ENCODE data around the gene SP140. TPM values are rescaled to one million over a fixed set of nuclear protein-coding genes. Genes with fewer than 3 reads are reported as not detected.
"Not testable (repeated sequence)": the region's sequence is repeated elsewhere in the genome, so short reads cannot be mapped to it uniquely, and the experiment has no call there.

SP140 gene
- total RNA-seq, 2 experiments from 2014 or later, result 53.3 to 58.8 TPM

DNA sequence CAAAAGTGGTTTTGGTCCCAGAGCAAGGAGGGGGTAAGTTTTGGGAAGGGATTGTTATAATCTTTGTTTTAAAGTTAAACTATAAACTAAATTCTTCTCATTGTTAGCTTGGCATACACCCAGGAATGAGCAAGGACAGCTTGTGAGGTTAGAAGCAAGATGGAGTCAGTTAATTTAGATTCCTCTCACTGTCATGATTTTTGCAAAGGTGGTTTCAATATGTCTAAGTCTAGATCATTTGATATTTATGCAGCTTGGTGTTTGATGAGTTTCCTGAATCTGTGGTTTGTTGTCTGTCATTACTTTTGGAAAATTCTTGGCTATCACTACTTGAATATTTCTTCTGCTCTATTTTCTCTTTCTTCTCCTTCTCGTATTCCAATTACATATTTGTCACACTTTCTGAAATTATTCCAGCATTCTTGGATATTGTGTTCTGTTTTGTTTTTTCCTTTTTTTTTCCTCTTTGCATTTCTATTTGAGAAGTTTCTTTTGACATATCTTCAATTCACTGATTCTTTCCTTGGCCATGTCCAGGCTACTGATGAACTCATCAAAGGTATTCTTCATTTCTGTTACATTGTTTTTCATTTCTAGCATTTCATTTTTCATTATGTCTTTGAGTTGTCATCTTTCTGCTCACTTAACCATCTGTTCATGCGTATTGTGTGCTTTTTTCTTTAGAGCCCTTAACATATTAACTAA lies 5.1 kb downstream of the SP140 start:
- Mint-ChIP-seq H3K27ac (no peak overlapping the region), H3K4me1 (peaks cover 63% of the 10 kb centered on the region), H3K27me3 (no peaks in the 10 kb centered on the region), H3K4me3 (no peak overlapping the region), H3K36me3 (ENCODE audit: low read depth) (peaks cover 47% of the 10 kb centered on the region), H3K9me3 (peaks cover 21% of the 10 kb centered on the region)
- DNase-seq, result no peak
- ChIA-PET POLR2A (interaction anchor here (0.9 kb wide), 1 partner anchor 96 kb away, joined by 3 read pairs; the partner anchor contains the start of gene SP140L), CTCF (no interaction called here)

DNA sequence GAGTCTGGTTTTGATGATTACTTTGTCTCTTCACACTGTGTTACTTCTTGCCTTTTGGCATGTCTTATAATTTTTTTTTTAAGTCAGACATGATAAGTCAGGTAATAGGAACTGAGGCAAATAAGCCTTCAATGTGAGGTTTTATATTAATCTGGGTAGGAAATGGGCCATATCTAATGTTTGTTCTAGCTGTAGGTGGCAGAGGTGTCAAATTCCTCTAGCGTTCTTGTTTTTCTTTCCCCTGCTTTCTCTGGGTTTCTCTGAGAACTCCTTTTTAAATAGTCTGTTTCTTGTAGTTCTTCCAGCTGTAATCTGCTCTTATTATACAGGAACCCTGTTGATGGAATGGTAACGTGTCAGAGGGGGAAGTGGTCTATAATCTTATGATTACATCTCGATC lies 5.7 kb downstream of the SP140 start:
- Mint-ChIP-seq H3K27ac (peak overlapping the region; percentile 17), H3K36me3 (ENCODE audit: low read depth) (peaks cover 51% of the 10 kb centered on the region), H3K9me3 (peaks cover 21% of the 10 kb centered on the region), H3K27me3 (no peaks in the 10 kb centered on the region), H3K4me1 (peaks cover 59% of the 10 kb centered on the region), H3K4me3 (no peak overlapping the region)
- POLR2A ChIA-PET, result no interaction called here
- DNase-seq, result no peak
- CTCF ChIA-PET, result interaction anchor here (0.9 kb wide), 1 partner anchor 14 kb away, joined by 3 read pairs; no protein-coding TSS in a partner anchor

DNA sequence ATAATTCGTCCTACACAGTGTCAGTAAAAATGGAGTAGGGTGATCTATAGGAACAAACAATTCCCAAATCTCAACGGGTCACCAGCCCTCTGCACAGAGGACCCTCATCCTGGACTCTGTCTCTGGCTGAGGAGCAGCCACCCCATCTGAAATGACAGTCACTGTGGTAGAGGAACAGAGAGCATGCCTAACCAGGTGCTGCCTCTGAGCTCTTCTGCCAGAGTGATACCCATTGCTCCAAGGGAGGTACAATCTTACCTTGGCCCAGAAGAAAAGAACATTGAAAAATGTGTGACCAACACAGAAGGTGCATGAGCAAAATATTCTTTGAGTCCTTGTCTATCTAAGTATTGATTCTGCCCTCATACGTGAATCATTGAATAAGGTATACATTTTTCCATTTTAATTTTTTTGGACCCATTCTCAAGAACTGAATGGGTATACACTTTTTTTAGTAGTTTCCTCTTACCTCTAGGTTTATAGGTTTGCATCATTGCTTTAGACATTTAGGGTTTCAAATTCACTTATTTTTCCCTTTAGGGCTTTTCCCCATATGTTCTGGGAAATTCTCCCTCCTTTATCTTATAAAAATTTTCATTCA lies 8.7 kb downstream of the SP140 start:
- H3K36me3 Mint-ChIP-seq (ENCODE audit: low read depth), result peaks cover 67% of the 10 kb centered on the region
- ChIA-PET POLR2A (no interaction called here), CTCF (interaction anchor here (0.5 to 2.3 kb wide), 2 partner anchors 21 to 281 kb away, joined by 3 to 6 read pairs; no protein-coding TSS in a partner anchor)
- DNase-seq, result no peak
- H3K27ac Mint-ChIP-seq, result no peak overlapping the region
- peaks cover 21% of the 10 kb centered on the region for H3K9me3 Mint-ChIP-seq
- H3K4me1 Mint-ChIP-seq, result peaks cover 37% of the 10 kb centered on the region
- H3K4me3 Mint-ChIP-seq, result no peak overlapping the region
- H3K27me3 Mint-ChIP-seq, result no peaks in the 10 kb centered on the region

DNA sequence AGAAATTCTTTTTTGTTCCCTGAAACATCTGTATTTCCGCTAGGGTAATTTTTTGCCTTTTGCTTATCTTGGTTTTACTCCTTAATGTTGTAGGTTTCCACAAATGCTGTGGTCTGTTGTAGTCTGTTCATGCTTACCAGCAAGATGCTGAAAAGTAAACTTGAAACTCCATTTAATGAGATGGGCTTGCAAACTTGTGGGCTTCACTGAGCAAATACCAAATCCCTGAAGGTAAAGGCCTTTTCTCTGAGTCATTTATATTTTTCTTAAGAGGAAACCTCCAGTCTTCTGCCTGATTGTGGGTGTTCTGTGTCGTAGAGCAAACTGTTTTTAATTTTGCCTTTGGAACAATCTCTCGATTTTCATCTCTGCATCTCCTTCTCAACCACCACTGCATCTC lies 9.3 kb downstream of the SP140 start:
- DNase-seq, result no peak
- ChIA-PET CTCF (no interaction called here), POLR2A (no interaction called here)
- Mint-ChIP-seq H3K36me3 (ENCODE audit: low read depth) (peaks cover 68% of the 10 kb centered on the region), H3K4me3 (no peak overlapping the region), H3K9me3 (peaks cover 19% of the 10 kb centered on the region), H3K27me3 (no peaks in the 10 kb centered on the region), H3K27ac (no peak overlapping the region), H3K4me1 (peaks cover 34% of the 10 kb centered on the region)

DNA sequence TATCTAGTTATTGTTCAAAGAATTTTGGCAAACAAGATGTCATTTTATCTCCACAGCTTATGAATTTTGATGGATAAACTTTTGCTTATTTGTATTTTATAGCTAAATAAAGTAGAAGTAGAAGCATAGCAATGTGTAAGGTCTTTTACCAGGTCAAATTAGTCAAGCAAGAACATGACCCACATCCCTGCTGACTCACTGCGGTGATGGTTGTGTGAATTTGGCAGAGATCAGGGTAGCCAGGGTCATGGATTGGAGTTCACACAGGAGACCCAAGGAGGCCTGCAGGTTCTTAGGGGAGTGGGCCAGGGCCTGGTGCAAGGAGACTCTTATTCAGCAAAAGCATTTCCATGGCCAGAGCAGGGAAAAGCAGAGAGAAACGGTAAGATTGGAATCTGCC lies 18.7 kb downstream of the SP140 start:
- Mint-ChIP-seq H3K27ac (no peak overlapping the region), H3K9me3 (peaks cover 4% of the 10 kb centered on the region), H3K4me3 (no peak overlapping the region), H3K27me3 (peaks cover 10% of the 10 kb centered on the region), H3K4me1 (peaks cover 2% of the 10 kb centered on the region), H3K36me3 (ENCODE audit: low read depth) (peaks cover 33% of the 10 kb centered on the region)
- CTCF ChIA-PET, result interaction anchor here (0.6 kb wide), 1 partner anchor 14 kb away, joined by 3 read pairs; no protein-coding TSS in a partner anchor
- POLR2A ChIA-PET, result no interaction called here
- no peak for DNase-seq

DNA sequence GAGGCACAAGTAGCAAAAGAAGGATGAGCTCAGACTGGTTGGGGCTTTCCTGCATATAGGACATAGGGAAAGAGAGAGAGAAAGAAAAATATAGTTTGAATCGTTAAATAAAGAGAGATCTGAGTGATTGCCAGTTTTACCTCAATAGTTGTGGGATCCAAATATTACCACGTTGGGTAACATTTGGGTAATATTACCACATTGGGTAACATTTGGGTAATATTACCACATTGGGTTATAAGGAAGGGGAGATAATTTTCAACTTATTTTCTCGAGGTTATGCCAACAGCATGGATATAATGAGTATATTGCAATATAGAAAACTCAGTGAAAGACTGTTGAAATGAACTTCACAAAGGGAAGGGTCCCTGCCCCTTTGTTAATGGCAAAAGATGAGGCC lies 20.7 kb downstream of the SP140 start:
- peaks cover 2% of the 10 kb centered on the region for H3K4me1 Mint-ChIP-seq
- H3K27ac Mint-ChIP-seq, result no peak overlapping the region
- DNase-seq, result no peak
- H3K27me3 Mint-ChIP-seq, result peaks cover 8% of the 10 kb centered on the region
- H3K9me3 Mint-ChIP-seq, result peaks cover 4% of the 10 kb centered on the region
- H3K36me3 Mint-ChIP-seq (ENCODE audit: low read depth), result peaks cover 22% of the 10 kb centered on the region
- POLR2A ChIA-PET, result no interaction called here
- H3K4me3 Mint-ChIP-seq, result no peak overlapping the region
- CTCF ChIA-PET, result interaction anchor here (0.8 to 1.7 kb wide), 2 partner anchors 33 to 399 kb away, joined by 3 to 5 read pairs; no protein-coding TSS in a partner anchor

DNA sequence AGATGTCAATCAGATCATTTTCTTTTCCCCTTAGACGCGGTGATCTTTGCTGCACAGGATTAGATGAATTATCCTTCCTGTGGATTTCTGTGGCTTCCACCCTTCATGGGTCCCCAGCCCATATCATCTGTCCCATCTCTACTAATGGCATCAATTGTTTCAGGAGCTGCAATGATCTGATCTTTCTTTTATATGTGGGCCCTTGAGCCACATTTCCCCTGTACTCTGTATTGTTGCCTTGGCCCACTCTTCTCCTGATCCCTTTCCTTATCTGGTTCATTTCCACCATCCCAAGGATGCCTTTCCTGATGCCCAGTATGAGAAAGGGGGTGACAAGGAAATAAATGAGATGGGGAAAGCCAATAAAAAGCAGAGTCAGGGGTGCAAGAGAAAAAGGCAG lies 24.7 kb downstream of the SP140 start:
- no peaks in the 10 kb centered on the region for H3K27me3 Mint-ChIP-seq
- peaks cover 5% of the 10 kb centered on the region for H3K36me3 Mint-ChIP-seq (ENCODE audit: low read depth)
- H3K27ac Mint-ChIP-seq, result no peak overlapping the region
- H3K4me3 Mint-ChIP-seq, result no peak overlapping the region
- ChIA-PET POLR2A (no interaction called here), CTCF (no interaction called here)
- H3K9me3 Mint-ChIP-seq, result no peaks in the 10 kb centered on the region
- DNase-seq, result no peak
- peaks cover 2% of the 10 kb centered on the region for H3K4me1 Mint-ChIP-seq

DNA sequence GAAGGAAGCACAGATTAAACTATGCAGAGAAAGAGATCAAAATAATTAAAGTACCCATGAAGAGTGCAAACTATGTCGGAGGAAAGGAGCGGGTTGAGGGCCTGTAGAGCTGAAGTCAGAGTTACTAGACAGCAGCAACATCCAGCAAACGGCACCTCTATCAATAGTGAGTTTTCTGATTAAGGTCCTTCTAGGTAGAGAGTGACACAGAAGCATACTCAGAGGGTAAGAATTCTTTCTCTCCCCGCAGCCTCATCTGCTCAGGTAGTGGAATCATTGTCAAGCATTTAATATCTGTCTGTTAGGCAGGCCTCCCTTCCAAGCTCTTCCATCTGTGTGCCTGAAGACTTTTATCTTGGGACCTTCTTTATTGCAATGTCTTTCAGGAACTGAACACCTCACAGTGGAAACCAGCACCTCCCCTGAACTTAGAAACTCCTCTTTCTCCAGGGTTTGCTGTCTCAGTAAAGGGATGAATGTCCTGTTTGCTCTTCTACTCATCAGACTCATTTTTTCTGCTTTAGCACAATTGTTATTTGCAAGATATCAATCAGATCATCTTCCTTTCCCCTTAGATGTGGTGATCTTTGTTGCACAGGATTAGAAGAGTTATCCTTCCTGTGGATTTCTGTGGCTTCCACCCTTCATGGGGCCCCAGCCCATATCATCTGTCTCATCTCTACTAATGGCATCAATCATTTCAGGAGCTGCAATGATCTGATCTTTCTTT lies 28.8 kb downstream of the SP140 start:
- CTCF ChIA-PET, result interaction anchor here (1.6 to 1.8 kb wide), 2 partner anchors 10 to 21 kb away, joined by 4 to 6 read pairs; no protein-coding TSS in a partner anchor
- POLR2A ChIA-PET, result interaction anchor here (0.6 kb wide), 2 partner anchors 64 to 559 kb away, joined by 4 to 6 read pairs; no protein-coding TSS in a partner anchor

DNA sequence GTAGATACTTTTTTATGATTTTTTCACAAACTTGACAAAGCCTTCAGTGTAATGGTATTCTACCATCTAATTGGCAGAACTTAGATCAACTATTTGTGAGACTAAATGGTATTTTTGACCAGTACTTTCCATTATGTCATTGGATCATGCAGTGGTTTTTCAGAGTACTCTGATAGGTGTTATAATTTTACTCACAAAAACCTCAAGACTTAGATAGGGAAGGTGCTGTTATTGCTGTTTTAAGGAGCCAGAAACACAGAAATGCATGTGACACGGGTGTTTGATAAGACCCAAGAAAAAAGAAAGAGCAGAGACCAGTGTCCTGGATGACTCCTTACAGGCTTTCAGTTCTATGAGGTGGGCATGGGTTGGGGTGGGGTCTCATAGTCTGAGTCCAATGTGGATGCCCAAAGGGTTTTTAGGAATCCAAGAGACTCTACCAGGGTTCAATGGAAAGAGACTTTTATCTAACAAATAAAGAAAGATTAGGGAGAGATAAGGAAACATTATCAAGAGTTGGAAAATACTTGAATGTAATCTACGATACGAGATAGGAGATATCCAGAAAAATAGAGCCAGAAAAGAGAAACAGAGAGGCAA lies 31.3 kb downstream of the SP140 start:
- no peak overlapping the region for H3K4me3 Mint-ChIP-seq
- no peak overlapping the region for H3K27ac Mint-ChIP-seq
- DNase-seq, result no peak
- CTCF ChIA-PET, result no interaction called here
- peaks cover 47% of the 10 kb centered on the region for H3K36me3 Mint-ChIP-seq (ENCODE audit: low read depth)
- peaks cover 19% of the 10 kb centered on the region for H3K9me3 Mint-ChIP-seq
- peaks cover 40% of the 10 kb centered on the region for H3K4me1 Mint-ChIP-seq
- no peaks in the 10 kb centered on the region for H3K27me3 Mint-ChIP-seq
- POLR2A ChIA-PET, result no interaction called here

More for the DNA sequence above, 28.8 kb downstream of the SP140 start:
- DNase-seq, result peak; percentile 57
- Mint-ChIP-seq H3K27me3 (no peaks in the 10 kb centered on the region), H3K9me3 (peaks cover 6% of the 10 kb centered on the region), H3K27ac (no peak overlapping the region), H3K36me3 (ENCODE audit: low read depth) (peaks cover 28% of the 10 kb centered on the region), H3K4me3 (no peak overlapping the region), H3K4me1 (peaks cover 20% of the 10 kb centered on the region)

DNA sequence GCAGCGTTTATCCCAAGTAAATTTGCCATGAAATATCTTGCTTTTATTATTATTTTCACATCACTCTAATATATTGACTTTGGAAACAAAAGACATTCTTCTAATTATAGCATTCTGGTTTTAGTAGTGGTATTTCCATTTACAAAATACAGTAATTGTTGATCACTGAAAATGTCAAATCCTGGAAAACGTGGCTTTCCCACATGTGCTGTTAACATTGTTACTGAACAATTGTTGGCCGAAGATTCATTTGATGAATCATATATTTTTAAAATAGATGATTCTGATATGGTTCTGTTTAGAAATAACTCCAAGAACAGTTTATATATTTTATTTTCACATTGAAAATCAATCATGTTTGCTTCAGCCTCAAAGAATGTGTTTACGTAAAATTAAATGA lies 32.9 kb downstream of the SP140 start:
- Mint-ChIP-seq H3K4me3 (no peak overlapping the region), H3K9me3 (peaks cover 23% of the 10 kb centered on the region), H3K4me1 (peaks cover 56% of the 10 kb centered on the region), H3K36me3 (ENCODE audit: low read depth) (peaks cover 59% of the 10 kb centered on the region), H3K27me3 (no peaks in the 10 kb centered on the region), H3K27ac (no peak overlapping the region)
- DNase-seq, result no peak
- ChIA-PET POLR2A (no interaction called here), CTCF (interaction anchor here (0.7 kb wide), 1 partner anchor 15 kb away, joined by 3 read pairs; no protein-coding TSS in a partner anchor)

DNA sequence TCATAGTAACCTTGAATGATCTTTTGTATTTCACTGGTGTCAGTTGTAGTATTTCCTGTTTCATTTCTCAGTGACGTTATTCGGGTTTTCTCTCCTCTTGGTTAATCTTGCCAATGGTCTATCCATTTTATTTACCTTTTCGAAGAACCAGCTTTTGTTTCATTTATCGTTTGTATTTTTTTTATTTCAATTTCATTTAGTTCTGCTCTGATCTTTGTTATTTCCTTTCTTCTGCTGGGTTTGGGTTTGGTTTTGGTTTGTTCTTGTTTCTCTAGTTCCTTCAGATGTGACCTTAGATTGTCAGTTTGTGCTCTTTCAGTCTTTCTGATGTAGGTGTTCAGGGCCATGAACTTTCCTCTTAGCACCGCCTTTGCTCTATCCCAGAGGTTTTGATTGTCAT lies 36.7 kb downstream of the SP140 start:
- ChIA-PET POLR2A (no interaction called here), CTCF (no interaction called here)
- Mint-ChIP-seq H3K9me3 (peaks cover 22% of the 10 kb centered on the region), H3K36me3 (ENCODE audit: low read depth) (peaks cover 81% of the 10 kb centered on the region), H3K27me3 (no peaks in the 10 kb centered on the region), H3K4me1 (peaks cover 68% of the 10 kb centered on the region), H3K27ac (peak overlapping the region; percentile 88), H3K4me3 (peak overlapping the region; percentile 52)
- peak; percentile 29 for DNase-seq

DNA sequence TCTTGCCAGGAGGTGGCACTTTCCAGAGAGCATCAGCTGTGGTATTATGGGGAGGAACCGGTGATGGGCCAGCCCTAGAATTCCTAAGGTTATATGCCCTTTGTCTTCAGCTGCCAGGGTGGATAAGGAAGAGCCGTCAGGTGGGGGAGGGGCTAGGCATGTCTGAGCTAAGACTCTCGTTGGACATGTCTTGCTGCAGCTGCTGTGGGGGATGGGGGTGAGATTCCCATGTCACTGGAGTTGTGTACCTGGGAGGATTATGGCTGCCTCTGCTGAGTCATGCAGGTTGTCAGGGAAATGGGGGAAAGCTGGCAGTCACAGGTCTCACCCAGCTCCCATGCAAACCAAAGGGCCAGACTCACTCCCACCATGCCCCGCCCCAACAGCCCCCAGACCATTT lies 39.4 kb downstream of the SP140 start:
- H3K4me1 Mint-ChIP-seq, result peaks cover 80% of the 10 kb centered on the region
- H3K36me3 Mint-ChIP-seq (ENCODE audit: low read depth), result peaks cover 83% of the 10 kb centered on the region
- H3K4me3 Mint-ChIP-seq, H3K27ac Mint-ChIP-seq, H3K27me3 Mint-ChIP-seq, POLR2A ChIA-PET, DNase-seq: not testable (repeated sequence)
- peaks cover 19% of the 10 kb centered on the region for H3K9me3 Mint-ChIP-seq
- CTCF ChIA-PET, result interaction anchor here (0.6 to 1.6 kb wide), 2 partner anchors 10 to 58 kb away, joined by 3 to 4 read pairs; no protein-coding TSS in a partner anchor

Measured in activated CD4-positive, alpha-beta T cell treated with anti-CD3 and anti-CD28 coated beads, Interleukin-2, amount 10 ng/mL, durations not matched to agents 7 days and 5 days (primary cell).